NCI-H1105 treated with DMSO at 0.1 percent for 48 hours (cell line): Measurements from ENCODE around the gene LYPD1.
"Not testable (repeated sequence)": the region's sequence is repeated elsewhere in the genome, so short reads cannot be mapped to it uniquely, and the experiment has no call there.

ENCODE experiments used
- DNase-seq: peaks from one replicate; lab custom pipeline; 2025; lab: John Stamatoyannopoulos, UW

Gene LYPD1, protein sequence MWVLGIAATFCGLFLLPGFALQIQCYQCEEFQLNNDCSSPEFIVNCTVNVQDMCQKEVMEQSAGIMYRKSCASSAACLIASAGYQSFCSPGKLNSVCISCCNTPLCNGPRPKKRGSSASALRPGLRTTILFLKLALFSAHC

DNA sequence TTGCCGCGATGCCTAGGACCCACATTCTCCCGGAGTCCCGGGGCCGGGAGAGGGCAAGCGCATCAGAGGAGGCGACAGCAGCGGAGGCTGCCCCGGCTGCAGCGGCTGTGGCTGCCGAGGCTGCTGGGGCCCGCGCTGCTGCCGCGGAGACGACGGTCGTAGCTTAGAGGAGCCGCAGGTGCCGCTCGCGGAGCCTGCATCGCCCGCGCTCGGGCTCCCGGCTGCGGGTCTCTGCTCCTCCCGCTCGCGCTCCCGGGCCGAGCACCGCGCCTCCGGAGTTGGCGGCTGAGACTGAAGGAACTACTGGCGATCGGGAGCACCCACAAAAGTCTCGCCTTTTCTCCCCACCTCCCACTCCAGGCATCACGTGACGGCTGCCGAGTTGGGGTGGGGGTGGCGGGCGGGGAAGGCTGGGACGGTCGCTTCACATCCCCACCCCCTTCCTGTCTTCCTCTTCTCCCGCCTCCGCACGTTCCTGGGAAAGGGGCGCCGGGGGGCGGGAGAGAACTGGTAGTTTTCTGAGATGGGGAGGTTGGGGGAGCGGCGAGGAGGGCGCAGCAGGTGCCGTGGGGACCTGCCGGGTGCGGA, at the start of gene LYPD1:
TSS of gene LYPD1 (minus strand) at position 298 of the 588 bp plus-strand sequence. CDS start at position 25, 273 bp downstream.
- DNase-seq: peak; percentile 50

DNA sequence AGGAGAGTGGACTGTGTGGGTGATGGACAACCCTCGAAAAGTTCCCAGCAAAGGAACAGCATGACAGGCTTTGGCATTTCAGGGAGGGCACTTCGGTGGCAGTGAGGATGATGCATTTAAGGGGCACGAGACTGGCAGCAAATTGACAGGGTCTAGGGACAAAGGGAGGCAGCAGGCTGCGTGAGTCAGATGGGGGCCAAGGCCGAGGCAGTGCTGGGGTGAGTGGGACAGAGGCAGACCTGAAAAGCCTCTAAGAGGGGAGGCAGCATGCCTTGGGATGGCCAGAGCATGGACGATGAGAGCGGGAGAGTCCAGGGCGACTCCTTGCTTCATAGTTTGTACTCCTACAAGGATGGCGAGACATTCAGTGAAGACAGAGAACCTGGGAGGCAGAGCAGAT, 49.5 kb upstream of the LYPD1 start:
- no peak for DNase-seq

DNA sequence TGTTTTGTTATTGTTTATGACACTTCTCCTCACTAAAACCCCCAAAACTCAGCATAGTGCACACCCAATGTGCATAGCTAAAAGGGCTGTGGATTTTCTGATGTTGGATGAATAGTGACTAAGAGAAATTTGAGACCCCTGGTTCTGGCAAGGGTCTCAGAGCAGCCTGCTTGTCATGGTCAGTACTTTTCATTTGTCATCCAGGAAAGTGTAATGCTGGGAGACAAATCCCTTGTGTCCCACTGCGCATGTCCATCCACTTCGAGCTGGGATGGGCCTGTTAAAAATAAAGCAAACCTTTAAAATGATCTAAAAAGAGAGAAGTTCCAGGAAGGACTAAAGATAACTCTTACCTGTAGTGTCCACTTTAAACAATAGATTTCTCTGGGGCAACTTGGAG, 46.9 kb upstream of the LYPD1 start:
- no peak for DNase-seq

DNA sequence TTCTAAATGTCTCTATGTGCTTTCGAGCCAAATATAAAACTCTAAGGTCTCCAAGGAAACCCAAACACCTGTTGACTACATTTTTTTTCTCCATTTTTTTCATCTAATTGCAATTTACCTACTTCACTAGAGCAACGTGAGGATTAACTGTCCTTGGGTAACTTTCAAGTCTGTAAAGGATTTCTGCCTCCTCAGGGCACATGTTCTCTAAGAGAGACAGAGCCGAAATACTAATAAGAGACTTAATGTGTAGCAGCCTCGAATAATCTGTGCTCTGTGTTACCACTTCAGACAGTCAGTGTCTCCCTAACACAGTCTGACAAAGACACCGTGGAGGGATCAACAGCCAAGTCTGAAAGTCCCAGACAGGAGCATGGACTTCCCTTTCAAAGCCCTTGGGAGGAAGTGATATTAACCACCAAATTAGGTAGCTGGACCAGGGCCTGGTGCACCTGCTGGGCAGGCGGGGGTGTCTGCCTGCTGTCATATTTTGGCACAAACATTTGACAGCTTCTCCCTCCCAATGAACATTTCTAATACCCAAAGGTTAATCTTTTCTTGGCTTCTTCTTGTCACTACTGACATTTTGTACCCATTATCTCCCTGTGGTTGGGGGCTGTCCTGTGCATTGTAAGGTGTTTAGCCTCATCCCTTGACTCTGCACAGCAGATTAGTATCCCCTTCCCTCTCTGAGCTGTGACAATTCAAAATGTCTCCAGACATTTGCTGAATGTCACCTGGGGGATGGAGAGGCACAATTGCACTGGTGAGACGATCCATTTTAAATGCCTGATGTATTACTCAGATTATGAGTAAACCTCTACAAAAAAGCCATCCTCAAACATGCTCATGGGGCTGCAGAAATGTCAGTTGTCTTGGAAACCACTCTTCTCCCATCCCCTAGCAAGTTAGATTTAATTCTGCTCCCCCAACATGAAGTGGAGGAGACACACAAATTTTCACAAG, 45.7 kb upstream of the LYPD1 start:
- peak; percentile 1 for DNase-seq

DNA sequence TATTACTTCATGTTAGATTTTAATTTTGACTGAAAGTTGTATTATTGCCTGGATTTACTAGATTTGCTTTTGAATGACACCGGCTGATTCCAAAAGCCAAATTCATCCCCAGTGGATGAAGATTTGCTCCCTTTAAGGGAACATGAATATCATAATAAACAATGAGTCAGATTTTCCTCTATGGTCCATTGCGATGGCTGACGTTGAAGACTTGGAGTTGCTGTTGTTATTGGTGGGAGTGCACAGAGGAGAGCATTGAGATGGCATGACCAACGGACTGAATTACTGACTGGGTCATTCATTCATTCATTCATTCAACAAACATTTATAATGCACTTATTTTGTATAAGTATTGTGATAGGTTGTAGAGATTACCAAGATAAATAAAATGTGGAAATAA, 33.4 kb upstream of the LYPD1 start:
- no peak for DNase-seq

DNA sequence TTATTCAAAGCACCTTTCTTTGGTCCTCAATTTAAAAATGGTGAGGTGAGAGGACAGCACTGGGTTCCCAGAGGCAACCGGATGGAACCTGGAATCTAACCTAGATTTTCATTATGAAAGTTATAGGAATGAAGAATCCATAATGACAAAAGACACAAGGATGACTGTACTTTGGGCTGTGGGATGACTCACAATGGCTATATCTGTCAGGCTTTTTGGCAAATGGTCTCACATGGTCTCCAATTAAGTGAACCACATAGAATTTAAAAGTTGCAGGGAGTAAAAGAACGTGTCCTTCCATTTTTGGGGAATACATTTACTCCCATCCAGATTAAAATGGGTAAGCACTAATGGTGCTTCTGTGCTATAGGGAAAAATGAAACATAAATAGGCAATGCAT, 31.8 kb upstream of the LYPD1 start:
- DNase-seq: no peak

DNA sequence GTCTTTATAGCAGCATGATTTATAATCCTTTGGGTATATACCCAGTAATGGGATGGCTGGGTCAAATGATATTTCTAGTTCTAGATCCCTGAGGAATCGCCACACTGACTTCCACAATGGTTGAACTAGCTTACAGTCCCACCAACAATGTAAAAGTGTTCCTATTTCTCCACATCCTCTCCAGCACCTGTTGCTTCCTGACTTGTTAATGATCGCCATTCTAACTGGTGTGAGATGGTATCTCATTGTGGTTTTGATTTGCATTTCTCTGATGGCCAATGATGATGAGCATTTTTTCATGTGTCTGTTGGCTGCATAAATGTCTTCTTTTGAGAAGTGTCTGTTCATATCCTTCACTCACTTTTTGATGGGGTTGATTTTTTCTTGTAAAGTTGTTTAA, 29.8 kb upstream of the LYPD1 start:
- DNase-seq: not testable (repeated sequence)

DNA sequence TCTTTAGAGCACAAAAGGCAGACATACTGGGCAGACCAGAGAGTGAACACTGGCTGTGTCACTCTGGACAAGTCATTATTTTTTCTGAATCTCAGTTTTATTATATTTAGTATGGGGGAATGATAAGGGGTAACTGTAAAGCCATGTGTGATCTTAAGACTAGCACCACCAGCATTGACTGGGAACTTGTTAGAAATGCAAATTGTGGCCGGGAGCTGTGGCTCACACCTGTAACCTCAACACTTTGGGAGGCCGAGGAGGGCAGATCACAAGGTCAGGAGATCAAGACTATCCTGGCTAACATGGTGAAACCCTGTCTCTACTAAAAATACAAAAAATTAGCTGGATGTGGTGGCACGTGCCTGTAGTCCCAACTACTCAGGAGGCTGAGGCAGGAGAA, 28.3 kb upstream of the LYPD1 start:
- DNase-seq: not testable (repeated sequence)

DNA sequence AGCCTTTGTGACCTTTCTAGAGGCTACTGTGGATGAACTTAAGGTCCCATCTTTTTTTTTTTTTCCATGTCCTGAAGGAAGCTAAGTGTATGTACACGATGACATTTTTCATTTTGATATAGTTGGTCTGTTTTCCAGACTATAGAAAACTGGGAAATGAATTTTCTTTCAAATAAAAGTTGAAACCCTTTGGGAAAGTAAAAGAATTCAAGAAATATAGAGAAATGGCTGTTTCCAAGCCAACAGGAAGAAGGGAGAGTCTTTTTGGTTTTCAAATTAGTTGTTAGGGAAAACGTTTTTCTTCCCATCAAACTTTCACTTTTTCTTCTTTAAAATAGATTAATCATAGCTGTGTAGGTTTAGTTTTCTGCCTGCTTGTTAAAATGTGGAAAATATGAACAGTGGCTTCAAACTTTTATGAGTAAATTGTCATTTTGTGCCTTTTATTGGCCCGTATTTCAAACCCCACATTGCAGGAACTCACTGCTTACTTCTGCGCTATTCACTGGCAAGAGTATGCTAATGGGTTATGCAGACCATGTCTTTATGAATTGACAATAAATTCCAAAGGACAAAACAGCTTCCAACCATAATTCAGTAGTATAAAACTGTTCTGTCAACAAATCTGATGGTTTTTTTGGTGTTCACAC, 27.7 kb upstream of the LYPD1 start:
- no peak for DNase-seq

DNA sequence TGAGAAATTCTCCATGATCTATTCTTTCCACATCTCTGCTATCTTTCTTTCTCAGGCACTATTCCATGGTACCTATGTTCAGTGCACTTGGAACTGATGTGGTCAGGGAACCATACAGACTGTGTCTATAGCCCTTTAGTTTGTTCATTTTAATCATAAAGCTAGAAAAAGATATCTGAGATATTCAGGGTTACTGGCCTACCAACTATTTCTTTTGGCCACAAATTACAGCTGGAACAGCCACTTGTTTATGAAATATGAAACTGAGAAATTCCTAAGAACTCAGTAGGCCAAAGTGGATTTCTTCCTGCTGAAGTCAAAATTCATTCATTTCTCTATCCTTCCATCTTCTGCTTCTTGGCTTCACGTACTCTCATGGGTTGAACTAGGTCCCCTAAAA, 22.8 kb upstream of the LYPD1 start:
- no peak for DNase-seq

DNA sequence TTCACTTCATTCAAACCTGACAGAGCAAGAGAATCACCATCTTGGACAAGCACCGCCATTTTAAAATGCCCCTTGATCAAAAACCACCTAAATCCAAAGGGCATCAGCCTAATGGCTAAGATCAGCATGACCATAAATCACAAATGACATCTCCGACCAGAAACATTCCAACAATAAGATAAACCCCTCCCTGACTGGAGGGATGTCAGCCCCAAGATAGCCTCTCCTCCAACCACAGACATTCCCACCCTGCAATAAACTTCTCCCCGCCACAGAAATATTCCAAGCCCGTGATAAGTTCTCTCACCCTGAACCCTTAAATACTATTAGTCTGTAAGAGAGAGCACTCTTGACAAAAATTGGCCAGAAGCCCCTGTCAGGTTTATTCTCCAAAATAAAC, 21.6 kb upstream of the LYPD1 start:
- no peak for DNase-seq

DNA sequence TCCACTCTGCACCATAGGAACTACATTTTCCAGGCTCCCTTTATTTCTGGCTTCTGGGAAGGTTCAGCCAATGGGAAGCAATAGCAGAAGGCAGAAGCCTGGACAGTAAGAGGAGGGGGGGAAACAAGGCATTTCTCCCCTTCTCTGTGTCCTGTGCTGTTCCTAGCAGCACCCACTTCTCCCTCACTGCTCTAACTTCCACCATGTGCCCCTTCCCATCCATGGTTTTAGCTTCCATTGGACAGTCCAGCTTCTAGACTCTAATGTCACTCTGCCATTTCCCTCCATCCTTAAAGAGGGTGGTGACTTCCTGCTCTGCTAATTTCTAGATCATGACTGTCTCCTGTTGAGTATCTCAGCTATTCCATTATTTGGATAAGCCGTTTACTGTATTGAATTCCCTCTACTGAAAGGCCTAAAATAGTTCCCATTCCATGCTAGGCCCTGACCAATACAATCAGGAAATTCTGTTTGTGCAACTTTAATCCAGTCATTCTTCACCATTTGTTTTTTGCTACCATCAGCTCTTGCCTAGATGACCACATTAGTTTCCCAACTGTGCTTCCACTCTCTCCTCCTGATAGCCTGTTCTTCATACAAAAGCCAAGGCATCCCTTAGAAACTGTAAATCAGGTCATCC, 20.8 kb upstream of the LYPD1 start:
- DNase-seq: no peak

DNA sequence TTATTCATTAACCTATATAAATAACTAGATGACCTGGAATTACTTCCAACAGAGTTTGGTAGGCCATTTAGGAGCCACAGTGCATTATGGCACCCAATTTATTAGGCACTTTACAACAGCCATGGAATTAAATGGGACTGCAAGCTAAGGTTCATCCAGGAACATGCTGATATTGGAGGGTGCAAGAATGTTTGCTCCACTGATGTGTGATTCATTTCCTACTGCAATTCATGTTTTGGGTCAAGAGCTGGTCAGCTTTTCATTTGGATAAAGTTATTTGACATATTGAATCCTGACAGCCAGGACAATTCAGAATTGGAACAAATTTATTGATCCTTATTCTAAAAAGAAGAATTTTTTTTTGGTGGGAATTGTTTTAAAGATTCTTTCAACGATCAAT, 11.8 kb upstream of the LYPD1 start:
- DNase-seq: no peak

DNA sequence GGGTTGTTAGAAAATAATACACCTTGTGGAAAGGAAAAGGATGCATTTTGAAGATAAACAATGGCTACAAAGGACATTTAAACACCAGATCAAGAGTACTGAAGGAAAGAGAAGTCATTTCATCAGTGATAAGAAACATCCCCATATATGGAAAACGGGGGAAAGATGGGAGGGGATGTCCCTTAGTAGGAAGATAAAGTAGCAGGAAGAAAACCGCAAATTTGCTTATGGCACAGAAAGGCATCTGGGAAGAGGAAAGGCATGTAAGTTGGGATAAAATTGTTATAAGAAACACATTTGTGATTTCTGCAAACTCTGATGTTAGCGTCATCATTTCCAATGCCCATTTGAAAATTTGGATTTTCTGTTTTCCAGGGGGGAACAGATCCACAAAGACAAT, 10.5 kb upstream of the LYPD1 start:
- no peak for DNase-seq

DNA sequence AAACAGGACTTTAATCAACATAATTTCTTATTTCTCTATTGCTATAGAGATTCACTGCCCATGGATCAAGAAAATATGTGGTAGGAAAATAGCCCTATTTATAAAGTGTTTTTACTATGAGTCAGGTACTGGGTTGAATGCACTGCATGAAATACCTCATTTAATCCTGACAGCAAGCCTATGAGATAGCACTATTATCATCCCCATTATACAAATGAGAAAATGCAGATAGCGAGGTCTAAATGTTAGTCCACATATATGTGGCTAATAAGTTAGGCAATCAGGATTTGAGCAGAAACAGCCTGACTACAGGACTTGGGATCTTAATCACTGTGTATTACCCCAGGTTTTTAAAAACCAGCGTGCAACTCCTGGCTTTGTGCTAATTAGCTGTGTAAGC, 8.5 kb upstream of the LYPD1 start:
- no peak for DNase-seq

DNA sequence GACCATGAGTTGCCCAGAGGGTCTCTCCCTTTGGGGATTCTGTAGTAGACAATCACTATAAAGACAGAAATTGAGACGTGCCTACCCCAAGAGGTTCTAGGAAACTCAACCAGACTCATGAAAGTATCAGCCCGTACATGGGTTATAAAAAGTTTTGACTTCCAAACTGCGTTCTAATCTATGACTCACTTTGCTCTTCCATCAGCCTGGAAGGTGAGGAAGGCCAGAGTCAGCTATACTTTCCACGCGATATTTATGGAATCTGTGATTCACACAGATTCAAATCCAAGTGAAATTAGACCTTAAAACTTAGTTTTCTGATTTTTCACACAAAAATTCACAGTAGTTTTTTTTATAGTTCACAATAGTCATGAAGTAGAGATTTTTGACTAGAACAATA, 7.7 kb upstream of the LYPD1 start:
- DNase-seq: no peak

DNA sequence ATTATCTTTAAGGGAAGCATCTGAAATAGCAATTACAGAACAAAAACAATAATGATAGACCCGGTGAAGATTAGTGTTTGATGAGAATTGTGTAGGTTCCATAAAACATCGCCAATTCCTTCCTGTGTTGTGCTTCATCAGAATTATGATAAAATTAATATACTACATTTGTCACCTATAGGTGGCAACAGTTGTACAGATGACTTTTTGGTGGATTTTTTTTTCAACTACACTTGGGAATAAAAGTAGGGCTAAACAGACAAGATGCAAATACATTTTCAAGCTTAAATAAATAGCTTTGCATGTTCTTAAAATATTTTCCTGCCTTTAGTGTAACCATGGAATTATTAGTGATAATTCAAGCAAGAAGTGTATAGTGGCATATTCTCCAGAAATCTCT, 7.0 kb upstream of the LYPD1 start:
- peak; percentile 34 for DNase-seq

DNA sequence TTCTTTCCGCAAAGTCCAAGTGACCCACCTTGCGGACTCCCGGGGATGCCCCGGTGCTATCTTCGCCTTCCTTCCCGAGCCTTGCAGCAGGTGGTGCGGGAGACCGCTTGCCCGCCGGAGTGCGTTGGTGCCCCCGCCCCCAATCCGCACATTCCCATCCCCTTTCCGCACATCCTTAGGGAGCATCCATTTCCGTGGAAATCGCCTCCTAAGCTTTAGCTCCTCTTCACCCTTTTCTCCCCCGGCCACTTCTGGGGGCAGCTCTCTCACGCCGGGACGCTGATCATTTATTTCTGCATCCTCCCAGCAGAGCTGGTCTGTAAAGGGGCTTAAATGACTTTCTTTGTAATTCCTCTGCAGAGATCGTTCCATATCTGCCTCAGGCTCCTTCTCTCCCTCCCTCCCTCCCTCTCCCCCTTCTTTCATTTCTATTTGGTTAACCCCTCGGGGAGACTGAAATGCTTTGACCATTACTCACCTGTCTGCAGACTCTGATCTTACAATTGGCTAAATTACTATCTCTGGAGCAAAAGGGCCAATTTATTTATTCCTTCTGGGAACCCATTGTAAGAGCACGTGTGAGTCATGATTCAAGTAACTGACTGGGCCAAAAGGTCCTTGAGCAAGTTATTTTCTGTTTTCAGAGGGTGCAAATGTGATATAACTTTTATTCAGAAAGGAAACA, 1.3 kb upstream of the LYPD1 start:
- DNase-seq: peak; percentile 34

DNA sequence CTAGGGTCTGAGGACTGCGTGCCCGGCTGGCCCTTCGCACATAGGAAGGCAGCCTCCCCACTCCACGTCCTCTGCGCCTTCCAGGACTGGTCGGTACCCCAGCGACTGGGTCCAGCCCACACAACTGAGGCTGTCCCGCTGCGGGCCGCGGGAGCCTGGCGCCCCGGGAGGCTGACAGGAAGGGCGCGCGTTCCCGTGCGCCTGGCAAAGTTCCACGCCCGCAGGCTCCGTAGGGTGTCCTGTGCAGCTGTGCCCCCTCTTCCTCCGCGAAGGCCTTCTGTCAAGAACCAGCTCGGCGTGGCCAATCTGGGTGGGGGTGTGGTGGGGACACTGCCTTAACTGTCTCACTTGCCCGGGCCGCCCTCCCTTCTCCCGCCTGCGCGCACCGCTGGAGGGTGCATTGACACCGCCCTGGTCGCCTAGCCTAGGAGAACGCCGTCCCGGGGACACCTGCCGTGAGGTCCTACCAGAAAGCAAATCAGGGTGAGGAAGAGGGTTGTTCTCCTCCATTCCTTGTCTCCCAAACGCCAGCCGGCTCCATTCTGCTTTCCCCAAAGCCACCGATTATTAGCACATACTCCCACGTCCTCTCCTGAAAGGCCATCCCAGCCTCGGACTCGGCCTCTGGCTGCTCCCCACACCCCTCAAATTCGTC, 618 bp upstream of the LYPD1 start:
- peak; percentile 22 for DNase-seq

DNA sequence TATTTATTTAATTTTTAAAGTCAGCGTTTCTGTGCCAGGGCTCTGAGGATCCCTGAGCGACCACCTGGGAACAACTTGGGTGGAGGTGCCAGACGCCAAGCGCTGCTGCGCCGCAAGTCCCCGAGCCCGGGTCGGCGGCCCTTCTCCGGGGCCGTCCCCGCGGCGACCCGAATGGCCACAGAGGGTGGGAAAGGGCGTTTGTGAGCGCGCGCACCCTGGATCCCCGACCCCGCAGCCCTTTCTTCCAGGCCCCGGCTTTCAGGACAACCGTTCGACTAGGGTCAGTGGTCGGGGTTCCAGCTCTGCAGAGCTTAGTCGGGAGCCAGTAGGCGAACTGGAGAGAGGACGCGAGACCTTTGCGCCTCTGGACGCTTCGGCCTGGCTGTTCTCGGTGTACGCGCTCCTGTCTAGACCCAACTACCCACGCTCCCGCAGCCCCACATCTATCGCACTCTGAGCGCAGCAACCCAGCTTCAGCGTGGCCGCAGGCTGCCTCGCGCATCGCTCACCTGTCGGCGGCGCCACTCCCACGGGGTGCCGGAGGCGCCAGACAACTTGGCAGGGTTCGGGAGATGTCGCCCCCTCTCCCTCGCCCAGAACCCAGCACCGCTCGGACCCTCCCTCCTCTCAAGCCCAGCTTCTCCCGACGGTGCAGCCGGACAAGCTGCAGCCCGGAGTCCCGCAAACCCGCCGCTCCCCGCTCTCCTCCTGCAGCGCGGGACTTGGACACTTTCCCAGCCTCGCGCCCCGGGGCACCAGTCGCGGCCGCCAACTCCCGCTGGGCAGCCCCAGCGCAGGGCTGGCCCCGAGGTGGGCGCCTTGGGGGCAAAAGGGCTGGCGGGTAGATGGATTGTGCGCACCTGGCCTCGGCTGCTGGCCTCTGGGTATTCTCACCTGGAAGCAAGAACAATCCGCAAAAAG, 758 bp downstream of the LYPD1 start:
- DNase-seq: peak; percentile 39
